GM12801 (cell line): Measurements from ENCODE around the gene GPER1.

Experiments
- TF ChIP-seq, protein P1 (sequence below): IDR thresholded peaks from one replicate; pipeline ENCODE4 v1.5.1; 2011; ENCODE audit warnings: control low read depth; ENCODE audit not compliant: insufficient read length; ENCODE audit errors: extremely low read depth

The GPER1 gene

DNA sequence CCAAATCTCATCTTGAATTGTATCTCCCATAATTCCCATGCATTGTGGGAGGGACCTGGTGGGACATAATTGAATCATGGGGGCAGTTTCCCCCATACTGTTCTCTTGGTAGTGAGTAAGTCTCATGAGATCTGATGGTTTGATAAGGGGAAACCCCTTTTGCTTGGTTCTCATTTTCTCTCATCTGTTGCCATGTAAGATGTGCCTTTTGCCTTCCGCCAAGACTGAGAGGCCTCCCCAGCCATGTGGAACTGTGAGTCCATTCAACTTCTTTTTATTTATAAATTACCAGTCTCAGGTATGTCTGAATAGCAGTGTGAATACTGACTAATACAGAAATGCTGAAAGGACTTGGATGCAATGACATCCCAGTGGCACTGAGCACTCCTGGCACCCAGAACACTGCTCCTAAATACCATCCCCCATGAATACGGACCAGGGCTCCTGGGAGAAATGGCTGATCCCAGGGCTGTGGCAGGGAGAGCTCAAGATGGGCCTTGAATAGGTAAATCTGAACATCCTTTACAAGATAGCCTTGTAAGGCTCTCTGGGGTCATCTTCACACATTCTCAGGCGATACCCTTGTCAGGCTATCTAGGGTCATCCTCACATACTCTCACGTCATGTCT is 52.7 kb downstream of the GPER1 start:
- TF ChIP-seq, protein P1, sequence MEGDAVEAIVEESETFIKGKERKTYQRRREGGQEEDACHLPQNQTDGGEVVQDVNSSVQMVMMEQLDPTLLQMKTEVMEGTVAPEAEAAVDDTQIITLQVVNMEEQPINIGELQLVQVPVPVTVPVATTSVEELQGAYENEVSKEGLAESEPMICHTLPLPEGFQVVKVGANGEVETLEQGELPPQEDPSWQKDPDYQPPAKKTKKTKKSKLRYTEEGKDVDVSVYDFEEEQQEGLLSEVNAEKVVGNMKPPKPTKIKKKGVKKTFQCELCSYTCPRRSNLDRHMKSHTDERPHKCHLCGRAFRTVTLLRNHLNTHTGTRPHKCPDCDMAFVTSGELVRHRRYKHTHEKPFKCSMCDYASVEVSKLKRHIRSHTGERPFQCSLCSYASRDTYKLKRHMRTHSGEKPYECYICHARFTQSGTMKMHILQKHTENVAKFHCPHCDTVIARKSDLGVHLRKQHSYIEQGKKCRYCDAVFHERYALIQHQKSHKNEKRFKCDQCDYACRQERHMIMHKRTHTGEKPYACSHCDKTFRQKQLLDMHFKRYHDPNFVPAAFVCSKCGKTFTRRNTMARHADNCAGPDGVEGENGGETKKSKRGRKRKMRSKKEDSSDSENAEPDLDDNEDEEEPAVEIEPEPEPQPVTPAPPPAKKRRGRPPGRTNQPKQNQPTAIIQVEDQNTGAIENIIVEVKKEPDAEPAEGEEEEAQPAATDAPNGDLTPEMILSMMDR = no peak

DNA sequence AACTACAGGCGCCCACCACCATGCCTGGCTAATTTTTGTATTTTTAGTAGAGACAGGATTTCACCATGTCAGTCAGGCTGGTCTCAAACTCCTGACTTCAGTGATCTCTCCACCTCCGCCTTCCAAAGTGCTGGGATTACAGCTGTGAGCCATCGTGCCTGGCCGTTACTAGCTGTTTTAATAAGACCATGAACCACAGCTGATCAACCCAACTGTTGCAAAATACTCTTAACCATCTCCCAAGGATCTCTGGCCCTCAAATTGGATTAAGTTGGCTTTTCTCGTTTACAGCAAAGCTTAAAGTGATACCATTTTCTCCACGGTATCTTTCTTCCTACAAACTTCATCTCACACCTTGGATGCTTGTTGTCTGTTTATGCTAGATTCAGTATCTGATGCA is 53.7 kb downstream of the GPER1 start:
- TF ChIP-seq, protein P1 = no peak

- TF ChIP-seq, protein P1 = no peak
Measured at GRCh38 chr7:1142051-1142635, 54.2 kb downstream of the GPER1 start.
